DMS 273 (cell line): ENCODE data around the gene MAP2K2.
"Not testable (repeated sequence)": the region's sequence is repeated elsewhere in the genome, so short reads cannot be mapped to it uniquely, and the experiment has no call there.

Source experiments
- DNase-seq: peaks from one replicate; lab custom pipeline; 2025; ENCODE audit not compliant: unreplicated experiment; lab: John Stamatoyannopoulos, UW

MAP2K2 gene

GRCh38 chr19:4130744-4131438 lies 7.0 kb upstream of the MAP2K2 start:
- DNase-seq, result no peak

GRCh38 chr19:4129050-4129449 lies 5.1 kb upstream of the MAP2K2 start:
- not testable (repeated sequence) for DNase-seq

DNA sequence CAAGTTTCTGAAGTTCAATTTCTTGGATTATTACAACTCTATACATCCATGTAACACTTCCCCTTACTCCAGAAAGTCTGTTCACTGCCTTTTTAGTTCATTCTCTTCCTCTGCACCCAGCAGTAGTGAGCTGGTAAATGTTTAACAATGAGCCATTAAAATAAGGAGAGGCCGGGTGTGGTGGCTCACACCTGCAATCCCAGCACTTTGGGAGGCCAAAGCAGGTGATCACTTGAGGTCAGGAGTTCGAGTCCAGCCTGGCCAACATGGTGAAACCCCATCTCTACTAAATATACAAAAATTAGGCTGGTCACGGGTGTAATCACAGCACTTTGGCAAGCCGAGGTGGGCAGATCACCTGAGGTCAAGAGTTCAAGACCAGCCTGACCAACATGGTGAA lies 3.4 kb upstream of the MAP2K2 start:
- not testable (repeated sequence) for DNase-seq

- no peak for DNase-seq
Observed at GRCh38 chr19:4124638-4125037, 716 bp upstream of the MAP2K2 start.

DNA sequence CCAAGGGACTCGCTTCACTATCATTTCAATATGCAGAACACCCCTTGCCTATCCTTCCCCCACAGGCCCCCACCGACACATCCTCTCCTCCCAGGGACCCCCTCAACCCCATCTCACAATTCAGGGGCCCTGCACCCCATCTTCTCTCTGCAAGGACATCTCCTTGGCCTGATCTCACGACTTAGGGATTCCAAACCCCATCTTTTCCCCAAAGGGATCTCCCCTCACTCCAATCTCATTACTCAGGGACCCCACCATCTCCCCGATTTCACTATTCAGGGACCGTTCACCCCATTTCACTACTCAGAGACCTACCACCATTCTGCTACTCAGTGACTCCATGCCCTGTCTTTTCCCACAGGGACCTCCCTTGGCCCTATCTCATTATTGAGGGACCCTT lies 1.4 kb downstream of the MAP2K2 start:
- DNase-seq, result no peak

- DNase-seq, result no peak
Observed at GRCh38 chr19:4121815-4122214, 2.1 kb downstream of the MAP2K2 start.

DNA sequence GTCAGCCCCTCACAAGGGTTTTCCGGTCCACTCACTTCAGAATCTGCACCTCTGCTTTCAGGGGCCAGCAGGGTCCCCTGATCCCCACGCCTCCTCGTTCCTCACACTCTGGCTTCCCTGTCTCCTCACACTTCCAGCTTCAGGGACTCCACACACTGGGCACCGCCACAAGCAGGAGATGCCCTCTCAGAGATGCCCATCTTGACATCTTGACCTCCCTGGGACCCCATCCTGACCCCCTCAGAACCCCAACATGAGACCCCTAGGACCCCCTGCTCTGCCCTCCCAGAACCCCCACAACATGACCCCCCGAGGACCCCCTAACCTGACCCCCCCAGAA lies 2.7 kb downstream of the MAP2K2 start:
- no peak for DNase-seq

GRCh38 chr19:4120559-4121272 lies 3.2 kb downstream of the MAP2K2 start:
- no peak for DNase-seq

GRCh38 chr19:4119763-4120162 lies 4.2 kb downstream of the MAP2K2 start:
- DNase-seq, result no peak

DNA sequence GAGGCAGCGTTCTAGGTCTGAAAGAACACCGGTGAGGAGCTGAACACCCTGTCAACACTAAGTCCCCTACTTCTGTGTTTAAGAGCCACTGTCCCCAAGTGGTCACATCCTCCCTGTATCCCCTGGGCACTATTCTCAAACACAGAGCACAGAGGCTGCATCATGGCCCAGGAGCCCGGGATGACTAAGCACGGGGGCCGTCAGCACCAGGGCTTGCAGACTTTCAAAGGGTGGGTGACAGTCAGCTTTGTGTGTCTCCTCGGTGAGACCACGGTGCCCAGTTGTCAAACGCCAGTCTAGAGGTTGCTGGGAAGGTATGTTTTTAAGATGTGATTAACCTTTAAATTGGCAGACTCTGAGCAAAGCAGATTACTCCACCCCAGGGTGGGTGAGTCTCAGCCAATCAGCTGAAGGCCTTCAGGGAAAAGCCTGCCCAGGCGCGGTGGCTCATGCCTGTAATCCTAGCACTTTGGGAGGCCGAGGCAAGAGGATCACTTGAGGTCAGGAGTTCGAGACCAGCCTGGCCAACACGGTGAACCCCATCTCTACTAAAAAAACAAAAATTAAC lies 8.0 kb downstream of the MAP2K2 start:
- DNase-seq, result no peak

DNA sequence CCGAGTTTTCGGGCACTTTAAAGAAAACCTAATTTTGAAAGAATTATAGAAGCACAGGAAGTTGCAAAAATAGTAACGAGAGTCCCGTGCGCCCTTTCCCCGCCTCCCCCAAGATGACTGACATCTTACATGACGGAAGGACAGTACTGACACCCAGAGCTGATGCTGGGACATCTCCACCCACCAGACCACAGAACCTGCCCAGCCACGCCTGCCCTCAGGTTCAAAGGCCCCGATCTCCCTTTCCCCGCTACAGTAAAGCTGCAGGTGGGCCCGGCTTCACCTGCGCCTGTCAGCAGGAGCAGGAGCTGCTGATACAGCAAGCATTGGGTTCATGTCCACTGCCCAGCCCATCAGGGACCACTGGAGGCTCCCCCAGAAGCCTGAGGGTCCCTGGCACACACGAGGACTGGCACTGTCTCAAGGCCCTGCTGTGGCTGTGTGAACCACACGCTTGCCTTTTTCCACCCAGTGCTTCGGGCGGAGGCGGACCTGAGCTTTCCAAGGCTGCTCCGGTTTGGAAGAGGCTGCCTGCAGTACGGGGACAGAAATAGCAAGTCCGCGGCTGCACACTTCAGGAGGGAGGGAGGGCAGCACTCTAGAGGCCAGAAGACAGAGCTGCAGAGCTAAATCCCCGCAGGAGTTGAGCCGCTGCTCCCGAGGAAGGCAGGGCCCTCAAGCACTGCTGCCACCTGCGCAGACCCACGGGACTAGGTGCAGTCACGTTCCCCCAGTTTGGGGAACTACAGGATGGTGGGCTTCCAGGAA lies 8.7 kb downstream of the MAP2K2 start:
- no peak for DNase-seq

GRCh38 chr19:4114181-4114580 lies 9.7 kb downstream of the MAP2K2 start:
- DNase-seq, result no peak

DNA sequence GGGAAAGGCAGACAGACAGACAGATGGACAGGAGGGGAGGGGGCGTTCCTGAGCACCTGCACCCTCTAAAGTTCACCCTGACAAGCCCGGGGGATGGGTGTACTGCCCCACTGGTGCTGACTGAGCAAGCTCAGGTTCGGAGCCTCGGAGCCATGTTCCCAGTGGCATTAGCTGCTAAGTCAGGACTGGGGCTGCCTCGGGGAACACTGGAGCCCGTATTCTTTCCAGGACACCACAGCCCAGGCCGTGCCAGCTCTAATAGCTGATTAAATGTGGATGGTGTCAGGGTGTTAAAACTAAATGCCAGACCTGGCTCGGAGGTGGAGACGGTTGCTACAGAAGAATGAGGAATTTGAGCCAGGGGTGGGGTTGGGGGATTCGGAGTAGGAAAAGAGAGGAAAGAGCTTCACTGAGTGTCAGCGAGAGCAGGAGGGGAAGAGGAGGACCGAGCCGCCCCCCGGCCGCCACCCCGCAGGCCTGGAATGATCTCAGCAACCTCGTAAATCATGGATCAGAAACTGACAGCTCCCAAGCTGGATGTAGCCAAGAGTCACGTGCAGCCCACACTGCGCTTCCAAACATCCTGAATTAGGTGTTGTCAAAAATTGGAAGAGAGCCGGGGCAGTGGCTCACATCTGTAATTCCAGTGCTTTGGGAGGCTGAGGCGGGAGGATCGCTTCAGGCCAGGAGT lies 10.4 kb downstream of the MAP2K2 start:
- DNase-seq, result no peak

- DNase-seq, result no peak
Observed at GRCh38 chr19:4112367-4112766, 11.6 kb downstream of the MAP2K2 start.

GRCh38 chr19:4109626-4109945 lies 14.3 kb downstream of the MAP2K2 start:
- DNase-seq, result no peak

- no peak for DNase-seq
Observed at GRCh38 chr19:4108767-4109625, 14.9 kb downstream of the MAP2K2 start.

GRCh38 chr19:4103080-4103433 lies 20.9 kb downstream of the MAP2K2 start:
- no peak for DNase-seq

DNA sequence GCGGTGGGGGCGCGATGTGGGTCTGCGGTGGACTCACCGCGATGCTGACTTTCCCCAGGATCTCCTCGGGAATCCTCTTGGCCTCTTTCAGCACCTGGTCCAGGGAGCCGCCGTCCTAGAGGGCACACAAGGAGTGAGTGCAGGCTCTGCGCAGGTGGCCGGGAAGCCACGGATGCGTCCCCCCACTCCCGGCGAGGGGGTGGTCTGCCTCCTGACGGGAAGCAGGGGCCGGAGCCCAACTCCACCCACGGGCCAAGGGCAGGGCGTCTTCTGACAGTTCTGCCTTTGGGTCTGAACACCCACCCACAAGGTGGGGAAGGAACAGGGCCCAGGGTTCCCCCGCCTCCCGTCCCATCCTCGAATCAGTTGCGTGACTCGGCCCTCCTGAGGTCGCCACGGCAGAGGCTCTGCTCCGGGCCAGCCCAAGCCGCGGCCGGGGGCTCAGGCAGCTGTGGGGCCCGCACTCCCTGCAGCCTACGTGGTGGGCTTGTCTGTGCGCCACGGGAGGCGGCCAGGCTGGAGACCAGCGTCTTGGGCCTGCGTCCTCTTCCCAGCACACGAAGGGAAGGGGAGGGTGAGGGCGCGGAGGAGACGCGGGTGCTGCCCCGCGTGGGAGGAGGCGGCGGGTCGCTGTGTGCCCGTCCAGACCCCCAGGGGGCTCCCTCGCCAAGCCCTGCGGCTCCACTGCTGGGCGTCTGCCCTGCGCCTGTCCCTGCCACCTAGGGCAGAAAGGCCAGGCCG lies 21.4 kb downstream of the MAP2K2 start:
- DNase-seq, result no peak

- DNase-seq, result no peak
Observed at GRCh38 chr19:4101496-4101770, 22.5 kb downstream of the MAP2K2 start.
